SK-N-SH (cell line): ENCODE measurements around the gene STIM2. TPM values are rescaled to one million over a fixed set of nuclear protein-coding genes. Genes with fewer than 3 reads are reported as not detected.
"Not testable (repeated sequence)": the region's sequence is repeated elsewhere in the genome, so short reads cannot be mapped to it uniquely, and the experiment has no call there.

Source experiments
- CTCF ChIA-PET: fragments of 300-600, 350-600 bp; formaldehyde crosslinking; extraction: SDS; loops from one replicate; lab custom pipeline; 2021; lab: Yijun Ruan, JAX
- POLR2A ChIA-PET: fragments of 350-600 bp; sonication (Branson Sonifier 250); formaldehyde crosslinking; extraction: SDS; loops from one replicate; lab custom pipeline; 2020; ENCODE audit warnings: antibody characterized with exemption, inconsistent platforms; lab: Yijun Ruan, JAX
- DNase-seq: peaks from one replicate; pipeline ENCODE4 v3.0.0; 2012
- H2AFZ ChIP-seq: fragments of 200-600 bp; sonication (generic); 2 replicates; pipeline ENCODE4 v1.8.1; 2016; ENCODE audit warnings: antibody characterized with exemption, mild to moderate bottlenecking, low read depth
- H3F3A ChIP-seq: fragments of 200-600 bp; sonication (generic); replicated peaks from 2 replicates; pipeline ENCODE3; 2016; ENCODE audit warnings: antibody characterized with exemption, mild to moderate bottlenecking; ENCODE audit not compliant: insufficient read depth
- H3K27ac ChIP-seq, 2 experiments: fragments of 200-500 bp in 1 of 2; fragments of 200-600 bp in 1 of 2; sonication (Bioruptor generic) in 1 of 2; sonication (generic), shearing (Covaris generic) in 1 of 2; 2 replicates each; pipeline versions ENCODE4 v1.5.1 to v1.6.1; 2014 to 2016; ENCODE audit warnings: low read depth in 2 of 2, inconsistent platforms in 1 of 2, low read length in 1 of 2, mild to moderate bottlenecking in 1 of 2, mixed read lengths in 1 of 2
- H3K27me3 ChIP-seq: fragments of 200-600 bp; sonication (generic), shearing (Covaris generic); 2 replicates; pipeline ENCODE4 v1.6.1; 2016; ENCODE audit warnings: mixed run types; ENCODE audit not compliant: insufficient read depth
- H3K36me3 ChIP-seq, 2 experiments: fragments of 200-500 bp in 1 of 2; fragments of 200-600 bp in 1 of 2; sonication (Bioruptor generic) in 1 of 2; sonication (generic) in 1 of 2; replicated peaks in 1 of 2; 2 replicates each; pipeline versions ENCODE3 to v1.5.1; 2014 to 2016; ENCODE audit warnings: low read length in 1 of 2, mild to moderate bottlenecking in 1 of 2; ENCODE audit not compliant: insufficient read depth in 2 of 2, control insufficient read depth in 1 of 2
- H3K4me1 ChIP-seq, 2 experiments: fragments of 200-500 bp in 1 of 2; fragments of 200-600 bp in 1 of 2; sonication (Bioruptor generic) in 1 of 2; sonication (generic), shearing (Covaris generic) in 1 of 2; 2 replicates each; pipeline versions ENCODE4 v1.5.1 to v1.6.1; 2014 to 2016; ENCODE audit warnings: low read depth in 1 of 2, low read length in 1 of 2, mixed run types in 1 of 2; ENCODE audit not compliant: insufficient read depth in 2 of 2, control insufficient read depth in 1 of 2
- H3K4me2 ChIP-seq: fragments of 200-600 bp; sonication (generic), shearing (Covaris generic); 2 replicates; pipeline ENCODE4 v1.6.1; 2017; ENCODE audit warnings: mixed run types
- H3K4me3 ChIP-seq, 2 experiments: fragments of 200-500 bp in 1 of 2; fragments of 200-600 bp in 1 of 2; sonication (Bioruptor generic) in 1 of 2; sonication (generic), shearing (Covaris generic) in 1 of 2; 2 replicates each; pipeline versions ENCODE4 v1.5.1 to v1.8.1; 2014 to 2016; ENCODE audit warnings: low read depth in 2 of 2, inconsistent platforms in 1 of 2, low read length in 1 of 2, mild to moderate bottlenecking in 1 of 2, mixed read lengths in 1 of 2, moderate library complexity in 1 of 2
- H3K79me2 ChIP-seq: fragments of 200-600 bp; sonication (generic); 2 replicates; pipeline ENCODE4 v1.8.1; 2017; ENCODE audit warnings: mild to moderate bottlenecking; ENCODE audit not compliant: insufficient read depth
- H3K9ac ChIP-seq: fragments of 200-600 bp; sonication (generic); 2 replicates; pipeline ENCODE4 v1.6.1; 2017; ENCODE audit warnings: mixed run types
- H3K9me2 ChIP-seq: fragments of 200-600 bp; sonication (generic); 2 replicates; pipeline ENCODE4 v1.6.1; 2017; ENCODE audit warnings: mixed run types
- H3K9me3 ChIP-seq: fragments of 200-600 bp; sonication (generic); 2 replicates; pipeline ENCODE4 v1.6.1; 2017; ENCODE audit warnings: mixed run types, mild to moderate bottlenecking, moderate library complexity
- H4K20me1 ChIP-seq: fragments of 200-600 bp; sonication (generic); 2 replicates; pipeline ENCODE4 v1.6.1; 2017; ENCODE audit warnings: mild to moderate bottlenecking, mixed run types; ENCODE audit not compliant: insufficient read depth
- CTCF ChIP-seq: fragments of 200-600 bp; sonication (generic); IDR thresholded peaks from 2 replicates; pipeline ENCODE4 v1.6.1; 2017; ENCODE audit warnings: antibody characterized with exemption, mild to moderate bottlenecking, moderate library complexity
- RAD21 ChIP-seq: IDR thresholded peaks from 2 replicates; pipeline ENCODE4 v1.6.1; 2012; ENCODE audit warnings: mild to moderate bottlenecking, low read length
- RCOR1 ChIP-seq: fragments of 150-350 bp; IDR thresholded peaks from 2 replicates; pipeline ENCODE4 v1.6.1; 2017; ENCODE audit warnings: antibody characterized with exemption, low read length
- REST ChIP-seq: IDR thresholded peaks from 2 replicates; pipeline ENCODE4 v1.6.1; 2012; ENCODE audit warnings: mild to moderate bottlenecking, low read depth, low read length, moderate library complexity
- WGBS: methylation state at CpG from one replicate; pipeline ENCODE4 v1.1.6; 2017; ENCODE audit warnings: low lambda C conversion rate; 5-methylcytosine and 5-hydroxymethylcytosine counted together
- polyA plus RNA-seq, 3 experiments: library from polyadenylated mRNA; depleted of rRNA; stranded (reverse); fragments of >200 nt; gene quantifications; 2 replicates each; pipeline ENCODE4 v1.2.3, GENCODE V29; 2012
- TF ChIP-seq, protein P1 (sequence below): fragments of 150-350 bp; IDR thresholded peaks from 2 replicates; pipeline ENCODE4 v1.6.1; 2016; ENCODE audit warnings: mild to moderate bottlenecking, low read depth, low read length
- TF ChIP-seq, protein P2 (sequence below): fragments of 150-350 bp; IDR thresholded peaks from 2 replicates; pipeline ENCODE4 v1.6.1; 2017; ENCODE audit warnings: antibody characterized with exemption, low read length, low read depth, borderline replicate concordance
- TF ChIP-seq, protein P3 (sequence below): IDR thresholded peaks from 2 replicates; pipeline ENCODE4 v1.4.0; 2012; ENCODE audit warnings: low read depth, borderline replicate concordance
- TF ChIP-seq, protein P4 (sequence below): IDR thresholded peaks from 2 replicates; pipeline ENCODE4 v1.4.0; 2012; ENCODE audit warnings: low read depth, borderline replicate concordance

Gene STIM2
- polyA plus RNA-seq, 1 of the 3 experiments (the other 2 are of a cell fraction), result 14.7 TPM

DNA sequence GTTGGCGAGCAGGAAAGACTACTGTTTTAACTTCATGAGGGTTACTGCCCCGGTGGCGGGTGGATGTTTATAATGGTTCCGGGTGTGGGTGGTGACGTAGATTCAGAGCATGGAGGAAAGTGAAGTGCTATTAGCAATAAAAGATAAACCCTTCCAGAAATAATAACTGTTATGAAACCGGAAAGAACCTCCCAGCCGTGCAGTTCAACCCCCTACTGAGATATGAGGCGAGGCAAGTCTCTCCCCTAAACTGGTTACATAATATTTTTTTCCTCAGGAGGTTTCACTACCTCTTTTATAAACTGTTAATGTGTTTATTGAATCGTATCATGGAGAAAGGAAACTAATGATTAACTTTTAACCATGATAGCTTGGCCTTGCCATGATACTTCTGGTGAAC lies 33.9 kb upstream of the STIM2 start (continued):
- TF ChIP-seq, protein P1, sequence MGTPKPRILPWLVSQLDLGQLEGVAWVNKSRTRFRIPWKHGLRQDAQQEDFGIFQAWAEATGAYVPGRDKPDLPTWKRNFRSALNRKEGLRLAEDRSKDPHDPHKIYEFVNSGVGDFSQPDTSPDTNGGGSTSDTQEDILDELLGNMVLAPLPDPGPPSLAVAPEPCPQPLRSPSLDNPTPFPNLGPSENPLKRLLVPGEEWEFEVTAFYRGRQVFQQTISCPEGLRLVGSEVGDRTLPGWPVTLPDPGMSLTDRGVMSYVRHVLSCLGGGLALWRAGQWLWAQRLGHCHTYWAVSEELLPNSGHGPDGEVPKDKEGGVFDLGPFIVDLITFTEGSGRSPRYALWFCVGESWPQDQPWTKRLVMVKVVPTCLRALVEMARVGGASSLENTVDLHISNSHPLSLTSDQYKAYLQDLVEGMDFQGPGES, result no peak
- no peak for TF ChIP-seq CTCF
- TF ChIP-seq, all 33 proteins: peak for 0

GRCh38 chr4:26827336-26827735 lies 33.3 kb upstream of the STIM2 start:
- H3K9ac ChIP-seq, H3K79me2 ChIP-seq, H4K20me1 ChIP-seq, H3K36me3 ChIP-seq, H3K4me3 ChIP-seq, H3K4me2 ChIP-seq, CTCF ChIA-PET, H3F3A ChIP-seq, H3K27me3 ChIP-seq, H3K4me1 ChIP-seq, H3K9me3 ChIP-seq, H2AFZ ChIP-seq, H3K27ac ChIP-seq, DNase-seq, H3K9me2 ChIP-seq: not testable (repeated sequence)
- POLR2A ChIA-PET, result interaction anchor here (0.5 kb wide), 1 partner anchor 34 kb away, joined by 3 read pairs; no protein-coding TSS in a partner anchor
- 84% methylated on average over 6 of the region's 6 CpGs for WGBS

GRCh38 chr4:26827798-26828197 lies 32.8 kb upstream of the STIM2 start:
- ChIA-PET POLR2A (interaction anchor here (0.5 kb wide), 1 partner anchor 33 kb away, joined by 3 read pairs; no protein-coding TSS in a partner anchor), CTCF (interaction anchor here (1.1 kb wide), 1 partner anchor 40 kb away, joined by 3 read pairs; no protein-coding TSS in a partner anchor)
- no peaks in the 10 kb centered on the region for H3K9me2 ChIP-seq
- no peaks in the 10 kb centered on the region for H3F3A ChIP-seq
- no peak overlapping the region for H3K4me2 ChIP-seq
- no peak overlapping the region for H3K27ac ChIP-seq
- no peaks in the 10 kb centered on the region for H3K27me3 ChIP-seq
- H3K36me3 ChIP-seq, result no peaks in the 10 kb centered on the region
- no peaks in the 10 kb centered on the region for H3K9me3 ChIP-seq
- no peaks in the 10 kb centered on the region for H4K20me1 ChIP-seq
- H3K4me3 ChIP-seq, result no peak overlapping the region
- no peak for DNase-seq
- WGBS, result 83% methylated on average over 6 of the region's 6 CpGs
- H3K4me1 ChIP-seq, result no peaks in the 10 kb centered on the region; a peak in 1 of 4 replicates
- no peaks in the 10 kb centered on the region for H3K79me2 ChIP-seq
- TF ChIP-seq, protein P2, sequence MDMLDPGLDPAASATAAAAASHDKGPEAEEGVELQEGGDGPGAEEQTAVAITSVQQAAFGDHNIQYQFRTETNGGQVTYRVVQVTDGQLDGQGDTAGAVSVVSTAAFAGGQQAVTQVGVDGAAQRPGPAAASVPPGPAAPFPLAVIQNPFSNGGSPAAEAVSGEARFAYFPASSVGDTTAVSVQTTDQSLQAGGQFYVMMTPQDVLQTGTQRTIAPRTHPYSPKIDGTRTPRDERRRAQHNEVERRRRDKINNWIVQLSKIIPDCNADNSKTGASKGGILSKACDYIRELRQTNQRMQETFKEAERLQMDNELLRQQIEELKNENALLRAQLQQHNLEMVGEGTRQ, result no peak
- TF ChIP-seq RAD21 (no peak), RCOR1 (no peak), REST (no peak)
- TF ChIP-seq, protein P1, result no peak
- TF ChIP-seq, protein P3, sequence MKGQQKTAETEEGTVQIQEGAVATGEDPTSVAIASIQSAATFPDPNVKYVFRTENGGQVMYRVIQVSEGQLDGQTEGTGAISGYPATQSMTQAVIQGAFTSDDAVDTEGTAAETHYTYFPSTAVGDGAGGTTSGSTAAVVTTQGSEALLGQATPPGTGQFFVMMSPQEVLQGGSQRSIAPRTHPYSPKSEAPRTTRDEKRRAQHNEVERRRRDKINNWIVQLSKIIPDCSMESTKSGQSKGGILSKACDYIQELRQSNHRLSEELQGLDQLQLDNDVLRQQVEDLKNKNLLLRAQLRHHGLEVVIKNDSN, result no peak
- TF ChIP-seq, protein P4, sequence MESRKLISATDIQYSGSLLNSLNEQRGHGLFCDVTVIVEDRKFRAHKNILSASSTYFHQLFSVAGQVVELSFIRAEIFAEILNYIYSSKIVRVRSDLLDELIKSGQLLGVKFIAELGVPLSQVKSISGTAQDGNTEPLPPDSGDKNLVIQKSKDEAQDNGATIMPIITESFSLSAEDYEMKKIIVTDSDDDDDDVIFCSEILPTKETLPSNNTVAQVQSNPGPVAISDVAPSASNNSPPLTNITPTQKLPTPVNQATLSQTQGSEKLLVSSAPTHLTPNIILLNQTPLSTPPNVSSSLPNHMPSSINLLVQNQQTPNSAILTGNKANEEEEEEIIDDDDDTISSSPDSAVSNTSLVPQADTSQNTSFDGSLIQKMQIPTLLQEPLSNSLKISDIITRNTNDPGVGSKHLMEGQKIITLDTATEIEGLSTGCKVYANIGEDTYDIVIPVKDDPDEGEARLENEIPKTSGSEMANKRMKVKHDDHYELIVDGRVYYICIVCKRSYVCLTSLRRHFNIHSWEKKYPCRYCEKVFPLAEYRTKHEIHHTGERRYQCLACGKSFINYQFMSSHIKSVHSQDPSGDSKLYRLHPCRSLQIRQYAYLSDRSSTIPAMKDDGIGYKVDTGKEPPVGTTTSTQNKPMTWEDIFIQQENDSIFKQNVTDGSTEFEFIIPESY, result no peak
- no peak overlapping the region for H3K9ac ChIP-seq
- no peak overlapping the region for H2AFZ ChIP-seq
